ENCODE results near the gene SNCA.

DNA sequence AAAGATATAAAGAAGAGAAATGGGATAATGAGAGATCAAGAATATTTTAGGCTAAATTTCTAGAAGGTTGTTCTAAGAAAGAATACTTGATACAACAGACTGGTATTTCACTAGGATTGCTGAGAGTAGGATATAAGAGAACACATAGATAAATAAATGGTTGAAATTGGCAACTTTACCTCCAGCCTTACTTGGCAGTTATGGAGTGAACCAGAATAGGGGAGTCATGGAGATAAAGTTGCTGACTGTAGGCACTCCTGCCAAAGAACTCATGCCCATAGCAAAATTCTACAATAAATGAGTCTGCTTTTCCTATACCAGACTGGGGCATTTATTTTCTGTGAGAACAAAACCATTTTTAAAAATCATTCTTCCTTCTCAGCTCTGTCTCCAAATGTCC is 31.3 kb upstream of the SNCA start:
- TF ChIP-seq, protein P1, sequence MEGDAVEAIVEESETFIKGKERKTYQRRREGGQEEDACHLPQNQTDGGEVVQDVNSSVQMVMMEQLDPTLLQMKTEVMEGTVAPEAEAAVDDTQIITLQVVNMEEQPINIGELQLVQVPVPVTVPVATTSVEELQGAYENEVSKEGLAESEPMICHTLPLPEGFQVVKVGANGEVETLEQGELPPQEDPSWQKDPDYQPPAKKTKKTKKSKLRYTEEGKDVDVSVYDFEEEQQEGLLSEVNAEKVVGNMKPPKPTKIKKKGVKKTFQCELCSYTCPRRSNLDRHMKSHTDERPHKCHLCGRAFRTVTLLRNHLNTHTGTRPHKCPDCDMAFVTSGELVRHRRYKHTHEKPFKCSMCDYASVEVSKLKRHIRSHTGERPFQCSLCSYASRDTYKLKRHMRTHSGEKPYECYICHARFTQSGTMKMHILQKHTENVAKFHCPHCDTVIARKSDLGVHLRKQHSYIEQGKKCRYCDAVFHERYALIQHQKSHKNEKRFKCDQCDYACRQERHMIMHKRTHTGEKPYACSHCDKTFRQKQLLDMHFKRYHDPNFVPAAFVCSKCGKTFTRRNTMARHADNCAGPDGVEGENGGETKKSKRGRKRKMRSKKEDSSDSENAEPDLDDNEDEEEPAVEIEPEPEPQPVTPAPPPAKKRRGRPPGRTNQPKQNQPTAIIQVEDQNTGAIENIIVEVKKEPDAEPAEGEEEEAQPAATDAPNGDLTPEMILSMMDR (IDR thresholded peaks at IDR 0.05; ENCODE audit: control extremely low read depth in 1 of 3, insufficient read depth in 1 of 3, low read depth in 1 of 3, low read length in 3 of 3): no peak
- TF ChIP-seq ZNF274 (IDR thresholded peaks at IDR 0.05; ENCODE audit: borderline replicate concordance, extremely low read depth, low read length) (no peak), EZH2 (IDR thresholded peaks at IDR 0.05; ENCODE audit: low read depth, low read length, severe bottlenecking) (no peak), POLR2A (IDR thresholded peaks at IDR 0.05; ENCODE audit: control extremely low read depth in 1 of 2, low read depth in 2 of 2, low read length in 2 of 2) (no peak)
- TF ChIP-seq, protein P2, sequence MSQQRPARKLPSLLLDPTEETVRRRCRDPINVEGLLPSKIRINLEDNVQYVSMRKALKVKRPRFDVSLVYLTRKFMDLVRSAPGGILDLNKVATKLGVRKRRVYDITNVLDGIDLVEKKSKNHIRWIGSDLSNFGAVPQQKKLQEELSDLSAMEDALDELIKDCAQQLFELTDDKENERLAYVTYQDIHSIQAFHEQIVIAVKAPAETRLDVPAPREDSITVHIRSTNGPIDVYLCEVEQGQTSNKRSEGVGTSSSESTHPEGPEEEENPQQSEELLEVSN (IDR thresholded peaks at IDR 0.05): no peak
- TF ChIP-seq, protein P3, sequence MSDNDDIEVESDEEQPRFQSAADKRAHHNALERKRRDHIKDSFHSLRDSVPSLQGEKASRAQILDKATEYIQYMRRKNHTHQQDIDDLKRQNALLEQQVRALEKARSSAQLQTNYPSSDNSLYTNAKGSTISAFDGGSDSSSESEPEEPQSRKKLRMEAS (IDR thresholded peaks at IDR 0.05): no peak
- TF ChIP-seq, protein P4, sequence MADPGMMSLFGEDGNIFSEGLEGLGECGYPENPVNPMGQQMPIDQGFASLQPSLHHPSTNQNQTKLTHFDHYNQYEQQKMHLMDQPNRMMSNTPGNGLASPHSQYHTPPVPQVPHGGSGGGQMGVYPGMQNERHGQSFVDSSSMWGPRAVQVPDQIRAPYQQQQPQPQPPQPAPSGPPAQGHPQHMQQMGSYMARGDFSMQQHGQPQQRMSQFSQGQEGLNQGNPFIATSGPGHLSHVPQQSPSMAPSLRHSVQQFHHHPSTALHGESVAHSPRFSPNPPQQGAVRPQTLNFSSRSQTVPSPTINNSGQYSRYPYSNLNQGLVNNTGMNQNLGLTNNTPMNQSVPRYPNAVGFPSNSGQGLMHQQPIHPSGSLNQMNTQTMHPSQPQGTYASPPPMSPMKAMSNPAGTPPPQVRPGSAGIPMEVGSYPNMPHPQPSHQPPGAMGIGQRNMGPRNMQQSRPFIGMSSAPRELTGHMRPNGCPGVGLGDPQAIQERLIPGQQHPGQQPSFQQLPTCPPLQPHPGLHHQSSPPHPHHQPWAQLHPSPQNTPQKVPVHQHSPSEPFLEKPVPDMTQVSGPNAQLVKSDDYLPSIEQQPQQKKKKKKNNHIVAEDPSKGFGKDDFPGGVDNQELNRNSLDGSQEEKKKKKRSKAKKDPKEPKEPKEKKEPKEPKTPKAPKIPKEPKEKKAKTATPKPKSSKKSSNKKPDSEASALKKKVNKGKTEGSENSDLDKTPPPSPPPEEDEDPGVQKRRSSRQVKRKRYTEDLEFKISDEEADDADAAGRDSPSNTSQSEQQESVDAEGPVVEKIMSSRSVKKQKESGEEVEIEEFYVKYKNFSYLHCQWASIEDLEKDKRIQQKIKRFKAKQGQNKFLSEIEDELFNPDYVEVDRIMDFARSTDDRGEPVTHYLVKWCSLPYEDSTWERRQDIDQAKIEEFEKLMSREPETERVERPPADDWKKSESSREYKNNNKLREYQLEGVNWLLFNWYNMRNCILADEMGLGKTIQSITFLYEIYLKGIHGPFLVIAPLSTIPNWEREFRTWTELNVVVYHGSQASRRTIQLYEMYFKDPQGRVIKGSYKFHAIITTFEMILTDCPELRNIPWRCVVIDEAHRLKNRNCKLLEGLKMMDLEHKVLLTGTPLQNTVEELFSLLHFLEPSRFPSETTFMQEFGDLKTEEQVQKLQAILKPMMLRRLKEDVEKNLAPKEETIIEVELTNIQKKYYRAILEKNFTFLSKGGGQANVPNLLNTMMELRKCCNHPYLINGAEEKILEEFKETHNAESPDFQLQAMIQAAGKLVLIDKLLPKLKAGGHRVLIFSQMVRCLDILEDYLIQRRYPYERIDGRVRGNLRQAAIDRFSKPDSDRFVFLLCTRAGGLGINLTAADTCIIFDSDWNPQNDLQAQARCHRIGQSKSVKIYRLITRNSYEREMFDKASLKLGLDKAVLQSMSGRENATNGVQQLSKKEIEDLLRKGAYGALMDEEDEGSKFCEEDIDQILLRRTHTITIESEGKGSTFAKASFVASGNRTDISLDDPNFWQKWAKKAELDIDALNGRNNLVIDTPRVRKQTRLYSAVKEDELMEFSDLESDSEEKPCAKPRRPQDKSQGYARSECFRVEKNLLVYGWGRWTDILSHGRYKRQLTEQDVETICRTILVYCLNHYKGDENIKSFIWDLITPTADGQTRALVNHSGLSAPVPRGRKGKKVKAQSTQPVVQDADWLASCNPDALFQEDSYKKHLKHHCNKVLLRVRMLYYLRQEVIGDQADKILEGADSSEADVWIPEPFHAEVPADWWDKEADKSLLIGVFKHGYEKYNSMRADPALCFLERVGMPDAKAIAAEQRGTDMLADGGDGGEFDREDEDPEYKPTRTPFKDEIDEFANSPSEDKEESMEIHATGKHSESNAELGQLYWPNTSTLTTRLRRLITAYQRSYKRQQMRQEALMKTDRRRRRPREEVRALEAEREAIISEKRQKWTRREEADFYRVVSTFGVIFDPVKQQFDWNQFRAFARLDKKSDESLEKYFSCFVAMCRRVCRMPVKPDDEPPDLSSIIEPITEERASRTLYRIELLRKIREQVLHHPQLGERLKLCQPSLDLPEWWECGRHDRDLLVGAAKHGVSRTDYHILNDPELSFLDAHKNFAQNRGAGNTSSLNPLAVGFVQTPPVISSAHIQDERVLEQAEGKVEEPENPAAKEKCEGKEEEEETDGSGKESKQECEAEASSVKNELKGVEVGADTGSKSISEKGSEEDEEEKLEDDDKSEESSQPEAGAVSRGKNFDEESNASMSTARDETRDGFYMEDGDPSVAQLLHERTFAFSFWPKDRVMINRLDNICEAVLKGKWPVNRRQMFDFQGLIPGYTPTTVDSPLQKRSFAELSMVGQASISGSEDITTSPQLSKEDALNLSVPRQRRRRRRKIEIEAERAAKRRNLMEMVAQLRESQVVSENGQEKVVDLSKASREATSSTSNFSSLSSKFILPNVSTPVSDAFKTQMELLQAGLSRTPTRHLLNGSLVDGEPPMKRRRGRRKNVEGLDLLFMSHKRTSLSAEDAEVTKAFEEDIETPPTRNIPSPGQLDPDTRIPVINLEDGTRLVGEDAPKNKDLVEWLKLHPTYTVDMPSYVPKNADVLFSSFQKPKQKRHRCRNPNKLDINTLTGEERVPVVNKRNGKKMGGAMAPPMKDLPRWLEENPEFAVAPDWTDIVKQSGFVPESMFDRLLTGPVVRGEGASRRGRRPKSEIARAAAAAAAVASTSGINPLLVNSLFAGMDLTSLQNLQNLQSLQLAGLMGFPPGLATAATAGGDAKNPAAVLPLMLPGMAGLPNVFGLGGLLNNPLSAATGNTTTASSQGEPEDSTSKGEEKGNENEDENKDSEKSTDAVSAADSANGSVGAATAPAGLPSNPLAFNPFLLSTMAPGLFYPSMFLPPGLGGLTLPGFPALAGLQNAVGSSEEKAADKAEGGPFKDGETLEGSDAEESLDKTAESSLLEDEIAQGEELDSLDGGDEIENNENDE (IDR thresholded peaks at IDR 0.05; ENCODE audit: insufficient replicate concordance, low read length): no peak
- TF ChIP-seq, protein P5, sequence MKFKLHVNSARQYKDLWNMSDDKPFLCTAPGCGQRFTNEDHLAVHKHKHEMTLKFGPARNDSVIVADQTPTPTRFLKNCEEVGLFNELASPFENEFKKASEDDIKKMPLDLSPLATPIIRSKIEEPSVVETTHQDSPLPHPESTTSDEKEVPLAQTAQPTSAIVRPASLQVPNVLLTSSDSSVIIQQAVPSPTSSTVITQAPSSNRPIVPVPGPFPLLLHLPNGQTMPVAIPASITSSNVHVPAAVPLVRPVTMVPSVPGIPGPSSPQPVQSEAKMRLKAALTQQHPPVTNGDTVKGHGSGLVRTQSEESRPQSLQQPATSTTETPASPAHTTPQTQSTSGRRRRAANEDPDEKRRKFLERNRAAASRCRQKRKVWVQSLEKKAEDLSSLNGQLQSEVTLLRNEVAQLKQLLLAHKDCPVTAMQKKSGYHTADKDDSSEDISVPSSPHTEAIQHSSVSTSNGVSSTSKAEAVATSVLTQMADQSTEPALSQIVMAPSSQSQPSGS (IDR thresholded peaks at IDR 0.05; ENCODE audit: low read length): no peak
